HEK293T (cell line): Measurements from ENCODE around the gene EFCAB6.

ENCODE experiments used
- ARNT ChIP-seq: fragments of 450-650 bp; IDR thresholded peaks from 2 replicates; pipeline ENCODE4 v1.6.1; 2017; ENCODE audit warnings: mild to moderate bottlenecking
- BHLHE40 ChIP-seq: fragments of 450-650 bp; IDR thresholded peaks from 2 replicates; pipeline ENCODE4 v1.6.1; 2016; ENCODE audit warnings: mild to moderate bottlenecking, moderate library complexity, borderline replicate concordance
- CTBP1 ChIP-seq: fragments of 450-650 bp; IDR thresholded peaks from 2 replicates; pipeline ENCODE4 v1.6.1; 2016; ENCODE audit warnings: borderline replicate concordance
- ELF4 ChIP-seq: fragments of 450-650 bp; IDR thresholded peaks from 2 replicates; pipeline ENCODE4 v1.6.1; 2017; ENCODE audit warnings: antibody characterized with exemption
- FOXA1 ChIP-seq: fragments of 450-650 bp; IDR thresholded peaks from 2 replicates; pipeline ENCODE4 v1.6.1; 2016; ENCODE audit warnings: mild to moderate bottlenecking
- FOXK2 ChIP-seq: fragments of 450-650 bp; IDR thresholded peaks from 2 replicates; pipeline ENCODE4 v1.6.1; 2016; ENCODE audit warnings: mild to moderate bottlenecking
- FOXM1 ChIP-seq: fragments of 450-650 bp; IDR thresholded peaks from 2 replicates; pipeline ENCODE4 v1.6.1; 2017; ENCODE audit warnings: mild to moderate bottlenecking, borderline replicate concordance
- L3MBTL2 ChIP-seq: fragments of 450-650 bp; conservative IDR thresholded peaks from 2 replicates; pipeline ENCODE4 v1.6.1; 2016; ENCODE audit warnings: mild to moderate bottlenecking
- LEF1 ChIP-seq: fragments of 450-650 bp; IDR thresholded peaks from 2 replicates; pipeline ENCODE4 v1.6.1; 2017; ENCODE audit warnings: mild to moderate bottlenecking, borderline replicate concordance
- NFRKB ChIP-seq: fragments of 450-650 bp; IDR thresholded peaks from 2 replicates; pipeline ENCODE4 v1.6.1; 2016; ENCODE audit warnings: mild to moderate bottlenecking, moderate library complexity
- SUZ12 ChIP-seq: fragments of 450-650 bp; IDR thresholded peaks from 2 replicates; pipeline ENCODE4 v1.6.1; 2016; ENCODE audit warnings: mild to moderate bottlenecking
- ZNF384 ChIP-seq: fragments of 450-650 bp; IDR thresholded peaks from 2 replicates; pipeline ENCODE4 v1.6.1; 2016

DNA sequence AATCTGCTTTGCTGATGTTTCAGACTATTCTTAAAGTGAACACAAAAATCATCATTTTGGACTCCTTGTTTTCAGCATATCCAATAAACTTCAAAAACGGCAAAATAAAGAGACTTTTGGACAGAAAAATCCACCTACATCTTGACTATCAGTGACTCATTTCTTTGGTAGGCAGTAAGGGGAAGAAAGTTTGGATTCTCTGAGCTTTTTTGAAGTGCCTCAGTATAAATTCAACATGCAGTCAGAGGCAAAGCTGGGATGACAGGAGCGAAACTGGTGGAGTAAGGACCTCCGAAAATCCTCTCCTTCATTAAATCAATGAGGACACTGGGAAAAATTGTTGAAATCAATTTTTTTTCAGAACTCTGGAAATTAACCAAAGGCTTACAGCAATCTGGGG is 29.7 kb downstream of the EFCAB6 start:
- TF ChIP-seq L3MBTL2: no peak
- TF ChIP-seq BHLHE40: no peak
- TF ChIP-seq FOXA1: no peak
- TF ChIP-seq LEF1: no peak
- no peak for TF ChIP-seq FOXK2
- no peak for TF ChIP-seq ELF4
- TF ChIP-seq FOXM1: no peak
- no peak for TF ChIP-seq CTBP1
- no peak for TF ChIP-seq NFRKB
- TF ChIP-seq SUZ12: no peak
- TF ChIP-seq ZNF384: no peak
- TF ChIP-seq ARNT: no peak
